H1 (cell line): ENCODE measurements around the gene LGI4.
A peak's percentile ranks its signal among the peaks of the same experiment; 100 is the strongest.

Experiments
- CHD2 ChIP-seq: IDR thresholded peaks from 2 replicates; pipeline ENCODE4 v1.6.1; 2012; ENCODE audit warnings: low read length, improper control_type of control experiment
- CTCF ChIP-seq, 3 experiments: IDR thresholded peaks; 1 replicate in 2 of 3; 2 replicates in 1 of 3; pipeline versions ENCODE4 v1.5.1 to v1.6.1; 2011; ENCODE audit warnings: low read length in 3 of 3, mild to moderate bottlenecking in 3 of 3, inconsistent platforms in 2 of 3, low read depth in 1 of 3, moderate library complexity in 1 of 3; ENCODE audit not compliant: insufficient read depth in 1 of 3; ENCODE audit errors: control extremely low read depth in 1 of 3
- EP300 ChIP-seq, 2 experiments: IDR thresholded peaks; 1 replicate in 1 of 2; 2 replicates in 1 of 2; pipeline ENCODE4 v1.6.1; 2011 to 2012; ENCODE audit warnings: low read depth in 2 of 2, low read length in 2 of 2, mild to moderate bottlenecking in 2 of 2, borderline replicate concordance in 1 of 2, inconsistent platforms in 1 of 2, moderate library complexity in 1 of 2
- EZH2 ChIP-seq: fragments of 200-600 bp; sonication (generic); IDR thresholded peaks from 2 replicates; pipeline ENCODE4 v1.7.1; 2012; ENCODE audit warnings: low read depth, mild to moderate bottlenecking, moderate library complexity, low read length, inconsistent platforms; ENCODE audit not compliant: severe bottlenecking
- HDAC2 ChIP-seq, 2 experiments: fragments of 300-600 bp in 1 of 2; sonication (generic) in 1 of 2; IDR thresholded peaks; 2 replicates each; pipeline ENCODE4 v1.6.1; 2011 to 2012; ENCODE audit warnings: low read depth in 2 of 2, low read length in 2 of 2, mild to moderate bottlenecking in 2 of 2, moderate library complexity in 2 of 2, borderline replicate concordance in 1 of 2, inconsistent platforms in 1 of 2
- KDM1A ChIP-seq: fragments of 200-600, 300-600 bp; sonication (generic); IDR thresholded peaks from 2 replicates; pipeline ENCODE4 v1.7.1; 2016; ENCODE audit warnings: mild to moderate bottlenecking, low read length, borderline replicate concordance
- MAFK ChIP-seq: IDR thresholded peaks from 2 replicates; pipeline ENCODE4 v1.6.1; 2012; ENCODE audit warnings: low read depth, mild to moderate bottlenecking, improper control_type of control experiment, low read length
- PHF8 ChIP-seq: fragments of 200-600 bp; sonication (generic); conservative IDR thresholded peaks from 2 replicates; pipeline ENCODE4 v1.7.1; 2012; ENCODE audit warnings: low read depth, mild to moderate bottlenecking, inconsistent platforms, low read length, moderate library complexity
- POLR2A ChIP-seq, 2 experiments: IDR thresholded peaks; 1 replicate in 1 of 2; 2 replicates in 1 of 2; pipeline ENCODE4 v1.6.1; 2011; ENCODE audit warnings: low read depth in 2 of 2, low read length in 2 of 2, mild to moderate bottlenecking in 2 of 2; ENCODE audit errors: control extremely low read depth in 1 of 2
- POLR2AphosphoS5 ChIP-seq: IDR thresholded peaks from 2 replicates; pipeline ENCODE4 v1.6.1; 2011; ENCODE audit warnings: low read depth, low read length
- RFX5 ChIP-seq: IDR thresholded peaks from 2 replicates; pipeline ENCODE4 v1.6.1; 2011; ENCODE audit warnings: low read depth, low read length, improper control_type of control experiment, borderline replicate concordance
- TAF1 ChIP-seq: IDR thresholded peaks from 2 replicates; pipeline ENCODE4 v1.6.1; 2011; ENCODE audit warnings: mild to moderate bottlenecking, low read depth, low read length
- TF ChIP-seq, protein P1 (sequence below): IDR thresholded peaks from 2 replicates; pipeline ENCODE4 v1.6.1; 2011; ENCODE audit warnings: low read length, improper control_type of control experiment

- TF ChIP-seq, protein P1, sequence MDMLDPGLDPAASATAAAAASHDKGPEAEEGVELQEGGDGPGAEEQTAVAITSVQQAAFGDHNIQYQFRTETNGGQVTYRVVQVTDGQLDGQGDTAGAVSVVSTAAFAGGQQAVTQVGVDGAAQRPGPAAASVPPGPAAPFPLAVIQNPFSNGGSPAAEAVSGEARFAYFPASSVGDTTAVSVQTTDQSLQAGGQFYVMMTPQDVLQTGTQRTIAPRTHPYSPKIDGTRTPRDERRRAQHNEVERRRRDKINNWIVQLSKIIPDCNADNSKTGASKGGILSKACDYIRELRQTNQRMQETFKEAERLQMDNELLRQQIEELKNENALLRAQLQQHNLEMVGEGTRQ = no peak
- TF ChIP-seq CTCF (IDR thresholded peaks at IDR 0.05; ENCODE audit: control extremely low read depth in 1 of 3, insufficient read depth in 1 of 3, low read depth in 1 of 3, low read length in 3 of 3) (no peak), EP300 (IDR thresholded peaks at IDR 0.05; ENCODE audit: borderline replicate concordance in 1 of 2, low read depth in 2 of 2, low read length in 2 of 2) (no peak), HDAC2 (IDR thresholded peaks at IDR 0.05; ENCODE audit: borderline replicate concordance in 1 of 2, low read depth in 2 of 2, low read length in 2 of 2) (no peak), TAF1 (no peak), POLR2A (IDR thresholded peaks at IDR 0.05; ENCODE audit: control extremely low read depth in 1 of 2, low read depth in 2 of 2, low read length in 2 of 2) (no peak), POLR2AphosphoS5 (no peak), KDM1A (0 out of 2 replicates have a peak, but pooled peaks have one; percentile 18), PHF8 (no peak), MAFK (no peak), RFX5 (no peak), EZH2 (no peak), CHD2 (no peak)
Observed at GRCh38 chr19:35106898-35107541, 27.8 kb downstream of the LGI4 start.
